HG03135 (cell line): ENCODE results near the gene ZNF697.
A peak's percentile ranks its signal among the peaks of the same experiment; 100 is the strongest.

Source experiments
- ATAC-seq: cut with Tn5 transposase; IDR thresholded peaks from one replicate; pipeline ENCODE4 v1.9.1; 2021; ENCODE audit warnings: mild to moderate bottlenecking, moderate library complexity; ENCODE audit not compliant: unreplicated experiment

Gene ZNF697

GRCh38 chr1:119664067-119664466, 16.0 kb upstream of the ZNF697 start:
- no peak for ATAC-seq

GRCh38 chr1:119662034-119662437, 14.0 kb upstream of the ZNF697 start:
- peak; percentile 46 for ATAC-seq

GRCh38 chr1:119660253-119661083, 12.4 kb upstream of the ZNF697 start:
- peak; percentile 65 for ATAC-seq

GRCh38 chr1:119659628-119660027, 11.6 kb upstream of the ZNF697 start:
- no peak for ATAC-seq

- no peak for ATAC-seq
These were observed 8.4 kb upstream of the ZNF697 start for GRCh38 chr1:119656410-119656955.

GRCh38 chr1:119655154-119655553, 7.1 kb upstream of the ZNF697 start:
- no peak for ATAC-seq

GRCh38 chr1:119653839-119654170, 5.7 kb upstream of the ZNF697 start:
- no peak for ATAC-seq

- ATAC-seq = no peak
These were observed 5.2 kb upstream of the ZNF697 start for GRCh38 chr1:119653135-119653838.

GRCh38 chr1:119652587-119652986, 4.5 kb upstream of the ZNF697 start:
- ATAC-seq = no peak

GRCh38 chr1:119651641-119652040, 3.6 kb upstream of the ZNF697 start:
- no peak for ATAC-seq

GRCh38 chr1:119651133-119651532, 3.1 kb upstream of the ZNF697 start:
- ATAC-seq = no peak

GRCh38 chr1:119648620-119649004, 546 bp upstream of the ZNF697 start:
- ATAC-seq = no peak

- no peak for ATAC-seq
These were observed 785 bp downstream of the ZNF697 start for GRCh38 chr1:119647228-119647733.

GRCh38 chr1:119646521-119647227, 1.4 kb downstream of the ZNF697 start:
- no peak for ATAC-seq

GRCh38 chr1:119639109-119639508, 9.0 kb downstream of the ZNF697 start:
- no peak for ATAC-seq

- ATAC-seq = no peak
These were observed 10.4 kb downstream of the ZNF697 start for GRCh38 chr1:119637710-119638109.

- ATAC-seq = no peak
These were observed 11.5 kb downstream of the ZNF697 start for GRCh38 chr1:119636491-119637089.

- no peak for ATAC-seq
These were observed 12.2 kb downstream of the ZNF697 start for GRCh38 chr1:119635811-119636390.

GRCh38 chr1:119634016-119634415, 14.1 kb downstream of the ZNF697 start:
- ATAC-seq = no peak

- no peak for ATAC-seq
These were observed 14.5 kb downstream of the ZNF697 start for GRCh38 chr1:119633575-119633974.

GRCh38 chr1:119632841-119633240, 15.2 kb downstream of the ZNF697 start:
- ATAC-seq = no peak
